Astrocyte (in vitro differentiated cells and primary cell): ENCODE results near the gene UST. TPM values are rescaled to one million over a fixed set of nuclear protein-coding genes. Genes with fewer than 3 reads are reported as not detected.

Source experiments
- DNase-seq: peaks from one replicate; pipeline ENCODE4 v3.0.0-alpha.2; 2010; ENCODE audit warnings: low read depth
- FAIRE-seq: peaks from 2 replicates; lab custom pipeline; 2011; peaks lifted over from hg19 to GRCh38; lab: Jason Lieb, UNC
- H2AFZ ChIP-seq: 2 replicates; pipeline ENCODE4 v1.6.0; 2012; ENCODE audit warnings: low read depth, low read length, inconsistent platforms
- H3K27ac ChIP-seq: 2 replicates; pipeline ENCODE4 v1.5.1; 2011; ENCODE audit warnings: low read depth, low read length, inconsistent platforms
- H3K27me3 ChIP-seq: 2 replicates; pipeline ENCODE4 v1.6.0; 2011; ENCODE audit warnings: low read length, inconsistent platforms; ENCODE audit not compliant: insufficient read depth
- H3K36me3 ChIP-seq: 2 replicates; pipeline ENCODE4 v1.5.1; 2011; ENCODE audit warnings: low read length, inconsistent platforms; ENCODE audit not compliant: insufficient read depth
- H3K4me1 ChIP-seq: 2 replicates; pipeline ENCODE4 v1.5.1; 2011; ENCODE audit warnings: low read length, inconsistent platforms; ENCODE audit not compliant: insufficient read depth
- H3K4me2 ChIP-seq: 2 replicates; pipeline ENCODE4 v1.6.0; 2012; ENCODE audit warnings: low read length, inconsistent platforms
- H3K4me3 ChIP-seq: 2 replicates; pipeline ENCODE4 v1.5.1; 2011; ENCODE audit warnings: low read depth, mild to moderate bottlenecking, low read length, inconsistent platforms; ENCODE audit not compliant: insufficient read depth
- H3K79me2 ChIP-seq: 2 replicates; pipeline ENCODE4 v1.6.0; 2012; ENCODE audit warnings: mild to moderate bottlenecking, low read length, inconsistent platforms; ENCODE audit not compliant: insufficient read depth
- H3K9ac ChIP-seq: 2 replicates; pipeline ENCODE4 v1.6.0; 2012; ENCODE audit warnings: mild to moderate bottlenecking, low read length, inconsistent platforms
- H3K9me3 ChIP-seq: 2 replicates; pipeline ENCODE4 v1.5.1; 2012; ENCODE audit warnings: low read depth, mild to moderate bottlenecking, low read length, inconsistent platforms; ENCODE audit not compliant: insufficient read depth
- H4K20me1 ChIP-seq: 2 replicates; pipeline ENCODE4 v1.6.0; 2012; ENCODE audit warnings: low read length, inconsistent platforms; ENCODE audit not compliant: insufficient read depth
- H3K27ac Mint-ChIP-seq: one replicate; pipeline ENCODE4 v1.8.0; 2021; ENCODE audit warnings: mild to moderate bottlenecking, mixed read lengths; ENCODE audit not compliant: unreplicated experiment
- H3K27me3 Mint-ChIP-seq: one replicate; pipeline ENCODE4 v1.8.0; 2021; ENCODE audit warnings: low read depth, mixed read lengths; ENCODE audit not compliant: unreplicated experiment
- H3K36me3 Mint-ChIP-seq: one replicate; pipeline ENCODE4 v1.8.0; 2021; ENCODE audit warnings: low read depth, mixed read lengths; ENCODE audit not compliant: unreplicated experiment
- H3K4me1 Mint-ChIP-seq: one replicate; pipeline ENCODE4 v1.8.0; 2021; ENCODE audit warnings: low read depth, mixed read lengths; ENCODE audit not compliant: unreplicated experiment
- H3K4me3 Mint-ChIP-seq: one replicate; pipeline ENCODE4 v1.8.0; 2021; ENCODE audit warnings: mild to moderate bottlenecking, moderate library complexity, mixed read lengths; ENCODE audit not compliant: unreplicated experiment
- H3K9me3 Mint-ChIP-seq: one replicate; pipeline ENCODE4 v1.8.0; 2021; ENCODE audit warnings: mild to moderate bottlenecking, mixed read lengths; ENCODE audit not compliant: unreplicated experiment
- CTCF ChIP-seq: IDR thresholded peaks from 2 replicates; pipeline ENCODE4 v1.5.1; 2011; ENCODE audit warnings: low read depth, mild to moderate bottlenecking, inconsistent platforms, low read length, moderate library complexity; ENCODE audit not compliant: insufficient read depth
- EZH2 ChIP-seq: IDR thresholded peaks from 2 replicates; pipeline ENCODE4 v1.6.1; 2012; ENCODE audit warnings: mild to moderate bottlenecking, low read length, inconsistent platforms; ENCODE audit not compliant: insufficient read depth
- total RNA-seq: library from RNA; stranded (reverse); gene quantifications from 2 replicates; pipeline ENCODE4 v1.2.1, GENCODE V29; 2021

Gene UST
- total RNA-seq, 1 donor from 2014 or later, result 15.3 TPM

- Histone ChIP-seq H2AFZ (no peak overlapping the region), H3K4me1 (peaks cover 12% of the 10 kb centered on the region), H3K4me3 (no peak overlapping the region), H3K9me3 (no peaks in the 10 kb centered on the region), H3K9ac (no peak overlapping the region), H3K27me3 (no peaks in the 10 kb centered on the region), H3K4me2 (no peak overlapping the region), H3K79me2 (no peaks in the 10 kb centered on the region), H3K27ac (no peak overlapping the region), H4K20me1 (no peaks in the 10 kb centered on the region), H3K36me3 (no peaks in the 10 kb centered on the region)
- FAIRE-seq (no peak), DNase-seq (no peak)
- Mint-ChIP-seq H3K36me3 (no peaks in the 10 kb centered on the region), H3K9me3 (peaks cover 12% of the 10 kb centered on the region), H3K4me3 (no peak overlapping the region), H3K4me1 (no peaks in the 10 kb centered on the region), H3K27ac (no peak overlapping the region), H3K27me3 (peaks cover 8% of the 10 kb centered on the region)
- no peak for TF ChIP-seq EZH2
- no peak for TF ChIP-seq CTCF
Measured at GRCh38 chr6:148698671-148699180, 48.1 kb upstream of the UST start.

GRCh38 chr6:148700047-148700715 lies 46.6 kb upstream of the UST start:
- no peaks in the 10 kb centered on the region for H3K36me3 Mint-ChIP-seq
- Histone ChIP-seq H2AFZ (no peak overlapping the region), H3K27me3 (no peaks in the 10 kb centered on the region), H3K79me2 (no peaks in the 10 kb centered on the region), H3K27ac (peak overlapping the region; percentile 18), H3K4me3 (peak overlapping the region; percentile 54), H3K36me3 (no peaks in the 10 kb centered on the region), H4K20me1 (no peaks in the 10 kb centered on the region), H3K9me3 (no peaks in the 10 kb centered on the region), H3K4me2 (peak overlapping the region; percentile 85), H3K9ac (peak overlapping the region; percentile 61), H3K4me1 (peaks cover 12% of the 10 kb centered on the region)
- H3K4me1 Mint-ChIP-seq, result no peaks in the 10 kb centered on the region
- no peak overlapping the region for H3K4me3 Mint-ChIP-seq
- TF ChIP-seq EZH2 (no peak), CTCF (no peak)
- DNase-seq (no peak), FAIRE-seq (no peak)
- no peak overlapping the region for H3K27ac Mint-ChIP-seq
- H3K9me3 Mint-ChIP-seq, result peaks cover 12% of the 10 kb centered on the region
- peaks cover 6% of the 10 kb centered on the region for H3K27me3 Mint-ChIP-seq

GRCh38 chr6:148700741-148701311 lies 46.0 kb upstream of the UST start:
- Histone ChIP-seq H3K4me1 (peaks cover 12% of the 10 kb centered on the region), H3K9ac (peak overlapping the region; percentile 61), H4K20me1 (no peaks in the 10 kb centered on the region), H3K27ac (peak overlapping the region; percentile 18), H3K79me2 (no peaks in the 10 kb centered on the region), H3K4me2 (peak overlapping the region; percentile 85), H3K27me3 (no peaks in the 10 kb centered on the region), H3K36me3 (no peaks in the 10 kb centered on the region), H3K4me3 (peak overlapping the region; percentile 54), H2AFZ (peak overlapping the region; percentile 76), H3K9me3 (no peaks in the 10 kb centered on the region)
- DNase-seq, result peak; percentile 30
- no peak for FAIRE-seq
- H3K36me3 Mint-ChIP-seq, result no peaks in the 10 kb centered on the region
- no peak overlapping the region for H3K27ac Mint-ChIP-seq
- H3K4me1 Mint-ChIP-seq, result no peaks in the 10 kb centered on the region
- no peak overlapping the region for H3K4me3 Mint-ChIP-seq
- TF ChIP-seq CTCF (no peak), EZH2 (no peak)
- peaks cover 12% of the 10 kb centered on the region for H3K9me3 Mint-ChIP-seq
- H3K27me3 Mint-ChIP-seq, result peaks cover 3% of the 10 kb centered on the region
